D721Med (cell line): Measurements from ENCODE around the gene ADGRL3.

Source experiments
- DNase-seq: peaks from one replicate; pipeline ENCODE4 v3.0.0; 2011; ENCODE audit warnings: low spot score; ENCODE audit not compliant: insufficient read length
- FAIRE-seq: peaks from 2 replicates; lab custom pipeline; 2011; peaks lifted over from hg19 to GRCh38; lab: Jason Lieb, UNC
- TF ChIP-seq, protein P1 (sequence below): IDR thresholded peaks from 2 replicates; pipeline ENCODE4 v1.5.1; 2012; ENCODE audit warnings: mild to moderate bottlenecking, control low read depth; ENCODE audit not compliant: insufficient read depth; ENCODE audit errors: missing control alignments

The ADGRL3 gene

DNA sequence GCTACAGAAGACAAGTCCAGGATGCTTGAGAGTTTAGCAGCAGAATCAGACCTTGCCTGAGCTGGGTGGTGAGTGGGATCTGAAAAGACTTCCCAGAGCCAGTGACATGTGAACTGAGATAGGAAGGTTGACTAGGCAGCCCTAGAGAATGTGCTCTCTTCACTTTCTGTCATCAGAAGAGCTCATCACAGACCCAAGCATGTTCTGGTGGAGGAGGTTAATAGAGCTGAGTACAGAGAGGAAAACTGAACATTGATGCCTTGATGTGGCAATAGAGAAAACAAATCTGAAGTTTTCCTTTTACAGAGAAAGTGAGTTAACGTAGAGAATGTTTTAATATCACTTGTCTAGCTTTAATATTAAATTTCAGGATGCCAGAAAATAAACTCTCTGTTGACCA, 17.1 kb downstream of the ADGRL3 start:
- FAIRE-seq = no peak
- no peak for DNase-seq
- TF ChIP-seq, protein P1, sequence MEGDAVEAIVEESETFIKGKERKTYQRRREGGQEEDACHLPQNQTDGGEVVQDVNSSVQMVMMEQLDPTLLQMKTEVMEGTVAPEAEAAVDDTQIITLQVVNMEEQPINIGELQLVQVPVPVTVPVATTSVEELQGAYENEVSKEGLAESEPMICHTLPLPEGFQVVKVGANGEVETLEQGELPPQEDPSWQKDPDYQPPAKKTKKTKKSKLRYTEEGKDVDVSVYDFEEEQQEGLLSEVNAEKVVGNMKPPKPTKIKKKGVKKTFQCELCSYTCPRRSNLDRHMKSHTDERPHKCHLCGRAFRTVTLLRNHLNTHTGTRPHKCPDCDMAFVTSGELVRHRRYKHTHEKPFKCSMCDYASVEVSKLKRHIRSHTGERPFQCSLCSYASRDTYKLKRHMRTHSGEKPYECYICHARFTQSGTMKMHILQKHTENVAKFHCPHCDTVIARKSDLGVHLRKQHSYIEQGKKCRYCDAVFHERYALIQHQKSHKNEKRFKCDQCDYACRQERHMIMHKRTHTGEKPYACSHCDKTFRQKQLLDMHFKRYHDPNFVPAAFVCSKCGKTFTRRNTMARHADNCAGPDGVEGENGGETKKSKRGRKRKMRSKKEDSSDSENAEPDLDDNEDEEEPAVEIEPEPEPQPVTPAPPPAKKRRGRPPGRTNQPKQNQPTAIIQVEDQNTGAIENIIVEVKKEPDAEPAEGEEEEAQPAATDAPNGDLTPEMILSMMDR = no peak

DNA sequence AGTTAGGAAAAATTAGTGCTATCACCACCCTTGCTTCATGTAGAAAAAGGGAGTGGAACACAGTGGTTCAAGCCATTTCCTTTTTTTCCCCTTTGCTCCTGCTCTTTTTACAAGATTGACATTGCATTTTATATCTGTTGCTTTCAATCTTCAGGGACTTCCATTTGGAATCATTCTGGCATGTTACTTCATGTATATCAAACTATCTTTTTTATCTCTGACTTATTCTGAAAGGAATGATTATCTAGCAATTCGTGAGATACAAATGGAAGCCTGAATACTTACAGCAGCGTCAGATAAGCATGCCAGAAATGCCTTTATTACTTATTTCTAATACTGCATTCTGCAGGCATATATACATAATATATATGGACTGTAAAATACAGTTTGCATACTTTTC, 20.4 kb downstream of the ADGRL3 start:
- no peak for DNase-seq
- TF ChIP-seq, protein P1 = no peak
- FAIRE-seq = no peak

DNA sequence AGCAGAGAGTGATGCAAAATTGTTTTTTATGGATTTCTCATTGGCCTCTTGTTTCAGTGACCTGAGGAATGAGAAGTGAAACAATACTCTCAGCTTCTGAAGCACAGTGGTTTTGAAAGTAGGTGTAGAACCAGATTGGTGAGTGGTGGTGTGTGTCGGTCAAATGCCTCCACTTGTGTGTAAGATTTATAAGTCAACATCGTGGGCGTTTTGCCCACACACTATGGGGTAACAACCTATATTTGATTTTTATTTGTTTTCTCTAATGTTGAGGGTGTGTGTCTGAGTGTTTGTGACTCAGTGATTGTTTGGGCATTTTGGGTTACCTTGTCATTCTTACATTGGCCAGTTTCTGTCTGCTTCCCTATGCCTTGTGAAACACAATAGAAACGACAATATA, 23.3 kb downstream of the ADGRL3 start:
- TF ChIP-seq, protein P1 = no peak
- no peak for FAIRE-seq
- DNase-seq = no peak

DNA sequence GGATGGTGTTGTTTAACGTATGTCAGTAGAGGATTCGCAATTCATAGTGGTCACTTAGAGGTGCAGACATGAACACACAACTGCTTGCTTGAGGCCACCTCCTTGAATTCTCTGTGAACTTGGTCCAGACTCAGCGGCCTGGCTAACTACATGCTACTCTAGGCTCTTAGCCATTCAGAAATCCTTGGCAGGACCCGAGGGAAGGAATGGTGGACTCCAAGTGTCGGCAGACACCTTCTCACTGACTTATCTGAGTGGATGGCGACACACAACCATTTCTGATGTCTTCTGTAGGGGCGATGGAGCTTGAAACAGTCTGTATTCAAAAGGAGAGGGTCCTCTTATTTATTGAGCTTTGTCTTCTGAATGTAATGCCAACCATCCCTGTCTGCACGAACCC, 24.4 kb downstream of the ADGRL3 start:
- DNase-seq (no peak), FAIRE-seq (no peak)
- TF ChIP-seq, protein P1 = no peak

DNA sequence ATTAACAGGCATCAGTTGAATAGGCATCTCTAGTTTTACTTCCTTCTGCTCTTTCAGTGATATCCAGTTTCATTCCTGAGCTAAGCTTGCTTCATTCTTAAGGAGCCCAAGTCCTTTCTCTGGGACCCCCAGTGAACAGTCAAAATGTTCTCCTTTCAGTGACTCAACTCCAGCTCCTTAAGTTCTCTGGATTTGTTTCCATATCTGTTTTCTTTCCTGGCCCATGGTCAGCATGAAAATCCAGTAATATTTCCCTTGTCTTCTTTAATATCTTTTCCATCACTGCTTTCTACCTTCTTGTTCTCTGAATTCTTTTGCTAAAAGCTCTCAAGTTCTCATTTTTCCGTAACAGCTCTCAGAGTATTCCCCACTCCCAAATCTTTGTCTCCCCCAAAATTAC, 25.5 kb downstream of the ADGRL3 start:
- TF ChIP-seq, protein P1 = no peak
- DNase-seq = no peak
- no peak for FAIRE-seq

DNA sequence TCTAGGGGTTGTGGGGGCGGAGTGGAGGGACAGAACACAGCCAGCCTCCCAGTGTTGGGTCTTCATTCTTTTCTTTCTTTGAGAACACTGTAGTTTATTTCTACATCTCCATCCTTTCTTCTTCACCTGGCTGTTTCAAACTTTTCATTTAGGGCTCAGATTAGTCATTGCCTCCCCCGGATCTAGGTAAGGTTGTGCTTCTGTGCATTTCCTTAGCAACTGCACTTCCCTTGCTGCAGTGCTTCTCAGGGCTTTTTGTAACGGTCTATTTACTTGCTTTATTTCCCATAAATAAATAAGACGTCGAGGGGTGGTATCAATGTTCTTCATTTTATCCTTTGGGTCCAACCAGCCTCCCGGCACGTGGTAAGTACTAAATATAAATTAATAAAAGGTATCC, 31.3 kb downstream of the ADGRL3 start:
- no peak for DNase-seq
- no peak for FAIRE-seq
- TF ChIP-seq, protein P1 = no peak

DNA sequence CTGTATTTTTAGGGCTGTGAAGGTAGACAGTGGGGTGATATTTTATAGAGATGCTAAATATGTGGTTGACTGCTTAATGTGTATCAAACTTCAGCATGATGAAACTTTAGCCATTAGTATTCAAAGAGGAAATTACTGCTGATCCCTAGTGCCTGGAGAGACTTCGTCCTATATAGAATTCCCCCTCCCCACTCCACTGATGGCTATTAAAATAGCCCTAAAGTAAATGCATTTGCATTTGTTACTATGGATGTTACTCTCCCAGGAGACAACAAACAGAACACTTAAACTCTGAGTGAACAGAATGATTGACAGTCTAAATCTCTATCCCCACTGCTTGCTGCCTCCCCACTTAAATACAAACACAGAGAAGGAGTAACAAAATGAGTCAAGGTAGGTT, 39.1 kb downstream of the ADGRL3 start:
- FAIRE-seq (no peak), DNase-seq (no peak)
- TF ChIP-seq, protein P1 = no peak
